Measurements from ENCODE around the gene SLC16A1. TPM values are rescaled to one million over a fixed set of nuclear protein-coding genes. Genes with fewer than 3 reads are reported as not detected.

SLC16A1 gene
- 10 to 100 TPM; 15.4 to 28.2 (median 15.7) TPM for total RNA-seq

GRCh38 chr1:112955773-112956543, at the start of gene SLC16A1:
SLC16A1 (minus strand) TSS chr1:112956196; CDS start chr1:112929308, 26,888 bp downstream.
- peaks cover 0 to 7% of the 10 kb centered on the region in 2 donors for H3K4me1 ChIP-seq
- H3K27me3 ChIP-seq: no peaks in the 10 kb centered on the region
- H3K4me3 ChIP-seq: peak within 1 kb of the TSS; percentile 64 to 95 (median 79)
- DNase-seq (ENCODE audit: low spot score in 2 of 2): peak; percentile 67 to 78
- TF ChIP-seq POLR2AphosphoS5 (IDR thresholded peaks at IDR 0.05): peak; percentile 11 to 37 (median 33)
- no peak for TF ChIP-seq CTCF (IDR thresholded peaks at IDR 0.05)
- no peaks in the 10 kb centered on the region for H3K9me3 ChIP-seq
- intact Hi-C loops (cut with DNase I; ENCODE audit: low total_unique reads): no loop called here
- peak within 1 kb of the TSS; percentile 80 to 90 for H3K27ac ChIP-seq
- H3K36me3 ChIP-seq: no peaks in the 10 kb centered on the region

GRCh38 chr1:113003751-113004690, 48.0 kb upstream of the SLC16A1 start:
- intact Hi-C loops (cut with DNase I; ENCODE audit: low total_unique reads): no loop called here
- no peak for TF ChIP-seq POLR2A (IDR thresholded peaks at IDR 0.05)
- no peak for TF ChIP-seq POLR2AphosphoS5 (IDR thresholded peaks at IDR 0.05)
- no peak for TF ChIP-seq CTCF (IDR thresholded peaks at IDR 0.05)
- no peaks in the 10 kb centered on the region for H3K36me3 ChIP-seq
- no peak overlapping the region for H3K4me3 ChIP-seq
- no peak for DNase-seq (ENCODE audit: low spot score in 2 of 2)
- H3K27ac ChIP-seq: no peak overlapping the region
- no peaks in the 10 kb centered on the region for H3K4me1 ChIP-seq
- no peaks in the 10 kb centered on the region for H3K27me3 ChIP-seq
- H3K9me3 ChIP-seq: no peaks in the 10 kb centered on the region

- Histone ChIP-seq H3K27ac (no peak overlapping the region), H3K9me3 (no peaks in the 10 kb centered on the region), H3K4me1 (no peaks in the 10 kb centered on the region), H3K36me3 (no peaks in the 10 kb centered on the region), H3K4me3 (no peak overlapping the region), H3K27me3 (no peaks in the 10 kb centered on the region)
- TF ChIP-seq POLR2AphosphoS5 (IDR thresholded peaks at IDR 0.05) (no peak), POLR2A (IDR thresholded peaks at IDR 0.05) (no peak), CTCF (IDR thresholded peaks at IDR 0.05) (no peak)
- no peak for DNase-seq (ENCODE audit: low spot score in 2 of 2)
- intact Hi-C loops (cut with DNase I; ENCODE audit: low total_unique reads): no loop called here
Measured at GRCh38 chr1:113002297-113002696, 46.3 kb upstream of the SLC16A1 start.

GRCh38 chr1:112998592-112999235, 42.7 kb upstream of the SLC16A1 start:
- Histone ChIP-seq H3K4me3 (no peak overlapping the region), H3K9me3 (no peaks in the 10 kb centered on the region), H3K27ac (no peak overlapping the region), H3K4me1 (no peaks in the 10 kb centered on the region), H3K36me3 (no peaks in the 10 kb centered on the region), H3K27me3 (no peaks in the 10 kb centered on the region)
- intact Hi-C loops (cut with DNase I; ENCODE audit: low total_unique reads): no loop called here
- no peak for DNase-seq (ENCODE audit: low spot score in 2 of 2)
- TF ChIP-seq CTCF (IDR thresholded peaks at IDR 0.05) (no peak), POLR2AphosphoS5 (IDR thresholded peaks at IDR 0.05) (no peak), POLR2A (IDR thresholded peaks at IDR 0.05) (no peak)

All from breast epithelium (tissue), 4 donors.